ENCODE data around the gene MSRB2. TPM values are rescaled to one million over a fixed set of nuclear protein-coding genes. Genes with fewer than 3 reads are reported as not detected.
A peak's percentile ranks its signal among the peaks of the same experiment; 100 is the strongest.

Gene MSRB2
- total RNA-seq, 2 donors from 2014 or later = 4.9 to 6.3 TPM

GRCh38 chr10:23147035-23147434 lies 51.7 kb downstream of the MSRB2 start:
- no peaks in the 10 kb centered on the region for H3K27me3 ChIP-seq
- intact Hi-C loops (cut with DNase I) = no loop called here
- no peaks in the 10 kb centered on the region for H3K4me1 ChIP-seq
- no peak for TF ChIP-seq POLR2A (IDR thresholded peaks at IDR 0.05)
- no peak for TF ChIP-seq CTCF (IDR thresholded peaks at IDR 0.05)
- H3K36me3 ChIP-seq (replicated peaks in 1 of 2; ENCODE audit: insufficient read depth in 1 of 2, low read depth in 2 of 2) = no peaks in the 10 kb centered on the region
- H3K9me3 ChIP-seq = no peaks in the 10 kb centered on the region
- no peak overlapping the region for H3K27ac ChIP-seq
- H3K4me3 ChIP-seq = no peak overlapping the region
- ATAC-seq (no peak), DNase-seq (no peak)
- WGBS, 2 donors = 85 to 90% methylated on average over 5 to 6 of the region's 6 CpGs

GRCh38 chr10:23148214-23148613 lies 52.8 kb downstream of the MSRB2 start:
- no peak for TF ChIP-seq CTCF (IDR thresholded peaks at IDR 0.05)
- no peak for TF ChIP-seq POLR2A (IDR thresholded peaks at IDR 0.05)
- Histone ChIP-seq H3K4me3 (no peak overlapping the region), H3K27ac (no peak overlapping the region), H3K9me3 (no peaks in the 10 kb centered on the region), H3K27me3 (no peaks in the 10 kb centered on the region), H3K36me3 (replicated peaks in 1 of 2; ENCODE audit: insufficient read depth in 1 of 2, low read depth in 2 of 2) (no peaks in the 10 kb centered on the region), H3K4me1 (no peaks in the 10 kb centered on the region)
- DNase-seq (no peak), ATAC-seq (no peak)
- intact Hi-C loops (cut with DNase I) = no loop called here
- WGBS, 2 donors = 91 to 92% methylated on average over 19 of the region's 19 CpGs

GRCh38 chr10:23150091-23150490 lies 54.7 kb downstream of the MSRB2 start:
- H3K4me3 ChIP-seq = no peak overlapping the region
- ATAC-seq = no peak
- no peak overlapping the region for H3K27ac ChIP-seq
- no peak for DNase-seq
- H3K36me3 ChIP-seq (replicated peaks in 1 of 2; ENCODE audit: insufficient read depth in 1 of 2, low read depth in 2 of 2) = no peaks in the 10 kb centered on the region
- 90 to 93% methylated on average over 4 of the region's 4 CpGs for WGBS, 2 donors
- H3K4me1 ChIP-seq = no peaks in the 10 kb centered on the region
- H3K27me3 ChIP-seq = no peaks in the 10 kb centered on the region
- TF ChIP-seq CTCF (IDR thresholded peaks at IDR 0.05) = no peak
- no peak for TF ChIP-seq POLR2A (IDR thresholded peaks at IDR 0.05)
- H3K9me3 ChIP-seq = no peaks in the 10 kb centered on the region
- intact Hi-C loops (cut with DNase I) = no loop called here

GRCh38 chr10:23150610-23151009 lies 55.2 kb downstream of the MSRB2 start:
- no peak for DNase-seq
- Histone ChIP-seq H3K36me3 (replicated peaks in 1 of 2; ENCODE audit: insufficient read depth in 1 of 2, low read depth in 2 of 2) (no peaks in the 10 kb centered on the region), H3K4me1 (no peaks in the 10 kb centered on the region), H3K27me3 (no peaks in the 10 kb centered on the region), H3K4me3 (no peak overlapping the region), H3K27ac (no peak overlapping the region), H3K9me3 (no peaks in the 10 kb centered on the region)
- intact Hi-C loops (cut with DNase I) = no loop called here
- no peak for ATAC-seq
- 77 to 84% methylated on average over 12 of the region's 12 CpGs for WGBS, 2 donors
- no peak for TF ChIP-seq POLR2A (IDR thresholded peaks at IDR 0.05)
- TF ChIP-seq CTCF (IDR thresholded peaks at IDR 0.05) = no peak

- TF ChIP-seq CTCF (IDR thresholded peaks at IDR 0.05) = no peak
- TF ChIP-seq POLR2A (IDR thresholded peaks at IDR 0.05) = no peak
- ATAC-seq = peak; percentile 50
- no peak overlapping the region for H3K27ac ChIP-seq
- no peaks in the 10 kb centered on the region for H3K36me3 ChIP-seq (replicated peaks in 1 of 2; ENCODE audit: insufficient read depth in 1 of 2, low read depth in 2 of 2)
- WGBS, 2 donors = 37 to 47% methylated on average over 7 of the region's 7 CpGs
- intact Hi-C loops (cut with DNase I) = no loop called here
- no peaks in the 10 kb centered on the region for H3K9me3 ChIP-seq
- no peaks in the 10 kb centered on the region for H3K27me3 ChIP-seq
- peak; percentile 41 to 65 (median 50) for DNase-seq
- H3K4me3 ChIP-seq = no peak overlapping the region
- H3K4me1 ChIP-seq = no peaks in the 10 kb centered on the region
Observed at GRCh38 chr10:23151071-23151470, 55.7 kb downstream of the MSRB2 start.
